ENCODE measurements around the gene HEMK1.

The HEMK1 gene

GRCh38 chr3:50572801-50573371 lies 3.6 kb downstream of the HEMK1 start:
- peak in 1 of 2 donors; percentile 30 for DNase-seq (ENCODE audit: low read depth in 1 of 2, low spot score in 1 of 2)

- peak; percentile 44 to 71 for DNase-seq (ENCODE audit: low read depth in 1 of 2, low spot score in 1 of 2)
Measured at GRCh38 chr3:50573566-50574443, 4.5 kb downstream of the HEMK1 start.

DNA sequence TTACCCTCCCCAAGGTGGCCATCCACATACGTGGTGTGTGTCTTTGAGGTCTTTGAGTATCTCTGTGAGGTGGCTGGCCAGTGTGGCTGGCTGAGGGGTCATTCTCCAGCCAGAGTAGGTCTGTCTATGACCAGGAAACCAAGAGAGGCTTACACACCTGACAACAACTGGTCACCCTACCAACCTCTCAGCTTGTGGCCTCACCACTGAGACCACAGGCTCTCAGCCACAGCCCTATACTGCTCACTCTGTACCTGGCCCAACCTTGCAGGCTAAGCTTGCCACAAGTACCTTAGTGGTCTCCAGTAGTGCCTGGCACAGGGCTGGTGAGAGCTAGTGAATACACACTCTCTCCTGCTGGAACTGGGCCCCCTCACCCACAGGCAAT lies 5.1 kb downstream of the HEMK1 start:
- DNase-seq (ENCODE audit: low read depth in 1 of 2, low spot score in 1 of 2) = no peak

DNA sequence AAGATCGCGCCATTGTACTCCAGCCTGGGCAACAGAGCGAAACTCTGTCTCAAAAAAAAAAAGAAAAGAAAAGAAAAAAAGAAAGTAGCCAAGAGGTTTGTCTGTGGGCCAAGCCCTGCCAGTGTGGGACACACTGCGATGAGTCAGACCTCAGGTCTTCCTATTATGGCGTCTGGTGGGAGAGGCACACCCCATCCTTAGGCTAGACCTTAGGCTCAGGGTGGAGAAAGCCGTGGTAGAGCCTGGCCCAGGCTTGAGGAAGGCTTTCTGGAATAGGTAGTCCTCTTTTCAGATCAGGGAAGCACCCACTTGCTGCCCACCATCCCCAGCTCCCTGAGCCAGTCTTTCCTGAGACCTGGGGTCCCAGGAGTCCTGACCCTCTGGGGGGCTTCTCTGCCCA lies 6.0 kb downstream of the HEMK1 start:
- no peak for DNase-seq (ENCODE audit: low read depth in 1 of 2, low spot score in 1 of 2)

GRCh38 chr3:50577348-50577747 lies 8.0 kb downstream of the HEMK1 start:
- DNase-seq (ENCODE audit: low read depth in 1 of 2, low spot score in 1 of 2) = no peak

GRCh38 chr3:50580683-50581458 lies 11.5 kb downstream of the HEMK1 start:
- DNase-seq (ENCODE audit: low read depth in 1 of 2, low spot score in 1 of 2) = no peak

GRCh38 chr3:50581459-50581842 lies 12.1 kb downstream of the HEMK1 start:
- DNase-seq (ENCODE audit: low read depth in 1 of 2, low spot score in 1 of 2) = no peak

- DNase-seq (ENCODE audit: low read depth in 1 of 2, low spot score in 1 of 2) = no peak
Measured at GRCh38 chr3:50582083-50582482, 12.8 kb downstream of the HEMK1 start.

GRCh38 chr3:50583897-50584296 lies 14.6 kb downstream of the HEMK1 start:
- DNase-seq (ENCODE audit: low read depth in 1 of 2, low spot score in 1 of 2) = no peak

- no peak for DNase-seq (ENCODE audit: low read depth in 1 of 2, low spot score in 1 of 2)
Measured at GRCh38 chr3:50584391-50584790, 15.1 kb downstream of the HEMK1 start.

DNA sequence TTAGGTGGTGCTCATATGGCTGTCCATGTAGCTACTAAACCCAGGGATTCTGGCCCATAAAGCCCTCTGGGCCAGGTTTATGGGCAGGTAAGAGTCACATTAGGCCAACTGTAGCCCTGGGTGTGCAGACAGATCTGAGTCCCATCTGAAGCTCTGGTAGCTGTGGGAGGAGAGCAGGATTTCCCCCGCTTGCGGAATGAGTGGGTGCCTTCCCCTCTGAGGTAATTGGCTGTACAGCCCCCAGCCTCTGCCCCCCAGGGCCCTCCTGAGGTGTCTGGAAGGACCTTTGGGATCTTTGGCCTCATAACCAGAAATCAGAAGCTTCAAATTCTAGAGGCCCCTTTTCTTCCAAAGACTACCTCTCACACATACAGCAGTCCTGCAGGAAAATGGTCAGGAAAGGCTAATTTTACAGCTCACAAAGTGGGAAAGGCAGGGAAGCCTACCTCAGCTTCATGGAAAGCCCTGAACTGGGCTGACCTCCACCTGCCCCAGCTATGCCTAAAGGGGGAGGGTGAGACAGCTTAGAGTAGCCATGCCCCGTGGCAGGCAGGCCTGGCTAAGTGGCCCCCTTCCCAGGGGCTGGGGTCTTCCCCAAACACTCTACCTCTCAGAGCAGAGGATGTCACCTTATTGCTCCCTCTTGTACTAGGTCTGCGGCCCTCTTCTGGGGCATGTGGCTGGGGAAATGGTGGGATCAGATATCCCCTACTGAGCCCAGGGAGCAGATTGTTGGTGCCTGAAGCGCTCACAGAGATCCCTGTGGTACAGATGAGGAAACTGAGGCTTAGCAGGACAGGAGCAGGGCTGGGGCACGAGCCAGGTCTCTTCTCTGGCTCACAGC lies 16.8 kb downstream of the HEMK1 start:
- no peak for DNase-seq (ENCODE audit: low read depth in 1 of 2, low spot score in 1 of 2)

DNA sequence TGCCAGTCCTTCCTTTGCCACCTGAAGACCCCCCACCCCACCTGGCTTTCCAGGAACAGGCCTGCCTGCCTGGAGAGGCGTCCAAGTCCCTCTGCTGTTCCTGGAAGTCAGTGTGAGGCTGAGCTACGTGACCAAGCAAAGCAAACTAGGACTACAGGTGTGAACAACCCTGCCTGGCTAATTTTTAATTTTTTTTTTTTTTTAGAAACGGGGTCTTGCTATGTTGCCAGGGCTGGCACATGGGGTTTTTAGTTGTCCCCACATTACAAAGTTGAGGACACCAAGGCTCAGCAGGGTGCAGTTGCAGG lies 17.4 kb downstream of the HEMK1 start:
- DNase-seq (ENCODE audit: low read depth in 1 of 2, low spot score in 1 of 2) = no peak

- no peak for DNase-seq (ENCODE audit: low read depth in 1 of 2, low spot score in 1 of 2)
Measured at GRCh38 chr3:50587373-50587772, 18.1 kb downstream of the HEMK1 start.

- DNase-seq (ENCODE audit: low read depth in 1 of 2, low spot score in 1 of 2) = peak; percentile 62 to 82
Measured at GRCh38 chr3:50587806-50588758, 18.8 kb downstream of the HEMK1 start.

- DNase-seq (ENCODE audit: low read depth in 1 of 2, low spot score in 1 of 2) = no peak
Measured at GRCh38 chr3:50588759-50589433, 19.6 kb downstream of the HEMK1 start.

GRCh38 chr3:50591196-50591741 lies 21.9 kb downstream of the HEMK1 start:
- peak in 1 of 2 donors; percentile 38 for DNase-seq (ENCODE audit: low read depth in 1 of 2, low spot score in 1 of 2)

- DNase-seq (ENCODE audit: low read depth in 1 of 2, low spot score in 1 of 2) = no peak
Measured at GRCh38 chr3:50592568-50592967, 23.2 kb downstream of the HEMK1 start.

DNA sequence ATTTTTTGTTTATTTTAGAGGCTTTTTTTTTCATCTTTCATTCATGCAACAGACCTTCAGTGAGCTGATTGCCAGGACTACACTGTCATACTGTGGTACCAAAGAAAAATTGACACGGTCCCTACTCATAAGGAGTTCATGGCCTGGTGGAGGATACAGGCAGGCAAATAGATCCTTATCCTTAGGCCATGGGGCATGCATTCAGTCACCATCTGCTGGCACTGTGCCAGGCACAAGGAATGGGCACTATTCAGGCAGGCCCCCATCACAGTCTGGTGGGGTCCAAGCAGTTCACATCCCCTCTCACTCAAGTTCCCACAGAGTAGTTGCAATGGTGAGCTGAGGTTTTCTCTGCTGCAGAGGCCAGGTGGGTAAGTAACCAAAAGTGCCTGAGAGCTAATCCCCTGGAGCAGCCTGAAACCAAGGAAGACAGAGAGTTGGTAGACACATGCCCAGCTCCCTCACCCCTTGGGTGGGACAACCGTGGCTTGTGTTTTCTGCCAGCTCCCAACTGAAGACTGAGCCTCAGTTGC lies 25.0 kb downstream of the HEMK1 start:
- no peak for DNase-seq (ENCODE audit: low read depth in 1 of 2, low spot score in 1 of 2)

DNA sequence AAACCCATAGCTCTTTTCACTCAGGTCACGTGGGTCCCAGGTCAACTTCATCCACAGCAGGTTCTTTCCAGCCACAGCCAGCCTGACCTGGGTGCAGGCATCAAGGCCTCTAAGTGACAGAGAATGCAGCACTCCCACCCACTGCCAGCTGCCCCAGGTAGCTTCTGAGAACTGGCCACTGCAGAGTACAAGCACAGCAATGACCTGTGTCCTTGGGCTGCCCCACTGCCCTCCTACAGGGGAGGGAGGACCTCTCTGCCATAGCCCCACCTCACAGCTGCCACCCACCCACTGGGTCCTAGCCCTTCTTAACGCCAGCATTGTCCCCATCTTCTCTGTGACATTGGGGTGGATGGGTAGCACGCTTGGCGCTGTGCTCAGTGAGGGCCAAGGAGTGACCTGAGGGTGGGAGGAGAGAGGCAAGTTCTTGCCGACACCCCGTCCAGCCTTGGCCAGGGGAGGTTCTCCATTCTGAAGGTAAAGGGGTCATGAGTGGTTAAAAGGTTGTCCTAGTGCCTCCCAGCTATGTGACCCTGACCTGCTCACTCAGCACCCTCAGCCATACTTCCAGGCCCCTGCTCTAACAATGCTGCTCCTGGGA lies 29.9 kb downstream of the HEMK1 start:
- no peak for DNase-seq (ENCODE audit: low read depth in 1 of 2, low spot score in 1 of 2)
